ENCODE results near the gene DPH7.

- no peak for TF ChIP-seq CTCF (IDR thresholded peaks at IDR 0.05)
- no peak for TF ChIP-seq POLR2AphosphoS5 (IDR thresholded peaks at IDR 0.05; ENCODE audit: low read depth, low read length)
These were observed 10.2 kb upstream of the DPH7 start for GRCh38 chr9:137588891-137589290.
